Endothelial cell of umbilical vein (primary cell): Measurements from ENCODE around the gene ANKRD23. TPM values are rescaled to one million over a fixed set of nuclear protein-coding genes. Genes with fewer than 3 reads are reported as not detected.

Source experiments
- BruUV-seq: library from RNA; stranded (reverse); fragments of 400-500 nt; replicated peaks from 2 replicates; lab custom pipeline; 2021; lab: Mats Ljungman, UMichigan
- CTCF ChIA-PET: fragments of 300-600, 350-600 bp; sonication (Branson Sonifier 250); formaldehyde crosslinking; loops from one replicate; lab custom pipeline; 2021; ENCODE audit warnings: antibody characterized with exemption, inconsistent platforms; lab: Charles Lee
- POLR2A ChIA-PET: fragments of 300-600, 350-600 bp; sonication (Branson Sonifier 250); formaldehyde crosslinking; loops from one replicate; lab custom pipeline; 2021; ENCODE audit warnings: antibody characterized with exemption, inconsistent platforms; lab: Charles Lee
- DNase-seq: peaks from one replicate; pipeline ENCODE4 v3.0.0-alpha.2; 2011; ENCODE audit warnings: low read depth, low spot score
- FAIRE-seq: peaks from 2 replicates; lab custom pipeline; 2011; peaks lifted over from hg19 to GRCh38; lab: Jason Lieb, UNC
- H2AFZ ChIP-seq: 2 replicates; pipeline ENCODE4 v1.6.0; 2012; ENCODE audit warnings: low read depth, low read length, control low read depth, inconsistent platforms
- H3K27ac ChIP-seq: 2 replicates; pipeline ENCODE4 v1.5.1; 2011; ENCODE audit warnings: low read depth, mild to moderate bottlenecking, control low read depth, low read length, moderate library complexity; ENCODE audit not compliant: insufficient read depth
- H3K27me3 ChIP-seq, 2 experiments: 2 replicates each; pipeline versions ENCODE4 v1.6.0 to v1.6.1; 2011; ENCODE audit warnings: low read length in 2 of 2, mixed read lengths in 1 of 2; ENCODE audit not compliant: control insufficient read depth in 2 of 2, insufficient read depth in 2 of 2
- H3K36me3 ChIP-seq, 2 experiments: 2 replicates in 1 of 2; 3 replicates in 1 of 2; pipeline ENCODE4 v1.5.1; 2011; ENCODE audit warnings: low read length in 2 of 2, mild to moderate bottlenecking in 1 of 2, moderate library complexity in 1 of 2; ENCODE audit not compliant: control insufficient read depth in 2 of 2, insufficient read depth in 2 of 2; ENCODE audit errors: extremely low read depth in 1 of 2
- H3K4me1 ChIP-seq: 3 replicates; pipeline ENCODE4 v1.5.1; 2011; ENCODE audit warnings: mild to moderate bottlenecking, low read length; ENCODE audit not compliant: control insufficient read depth, insufficient read depth; ENCODE audit errors: extremely low read depth
- H3K4me2 ChIP-seq: 2 replicates; pipeline ENCODE4 v1.6.1; 2011; ENCODE audit warnings: low read length, control low read depth, mixed read lengths; ENCODE audit not compliant: insufficient read depth
- H3K4me3 ChIP-seq, 3 experiments: fragments of 200-600 bp in 1 of 3; sonication (generic), shearing (Covaris generic) in 1 of 3; replicated peaks in 1 of 3; 2 replicates each; pipeline ENCODE4 v1.5.1; 2011 to 2016; ENCODE audit warnings: control low read depth in 3 of 3, low read length in 3 of 3, mild to moderate bottlenecking in 2 of 3, inconsistent platforms in 1 of 3, low read depth in 1 of 3, moderate library complexity in 1 of 3; ENCODE audit not compliant: insufficient read depth in 1 of 3
- H3K79me2 ChIP-seq: 2 replicates; pipeline ENCODE4 v1.6.0; 2012; ENCODE audit warnings: low read length, inconsistent platforms; ENCODE audit not compliant: control insufficient read depth, insufficient read depth
- H3K9ac ChIP-seq: replicated peaks from 2 replicates; pipeline ENCODE3; 2011; ENCODE audit warnings: low read length, control low read depth; ENCODE audit not compliant: insufficient read depth; ENCODE audit errors: extremely low read depth
- H3K9me1 ChIP-seq: replicated peaks from 3 replicates; pipeline ENCODE4 v1.6.0; 2011; ENCODE audit warnings: mild to moderate bottlenecking, low read length; ENCODE audit not compliant: control insufficient read depth, insufficient read depth; ENCODE audit errors: extremely low read depth
- H3K9me3 ChIP-seq: replicated peaks from 2 replicates; pipeline ENCODE4 v1.5.1; 2012; ENCODE audit warnings: low read length, inconsistent platforms; ENCODE audit not compliant: control insufficient read depth, insufficient read depth
- H4K20me1 ChIP-seq: replicated peaks from 2 replicates; pipeline ENCODE3; 2011; ENCODE audit warnings: mild to moderate bottlenecking, low read length; ENCODE audit not compliant: control insufficient read depth, insufficient read depth; ENCODE audit errors: extremely low read depth
- EZH2 ChIP-seq: IDR thresholded peaks from 2 replicates; pipeline ENCODE4 v1.6.1; 2012; ENCODE audit warnings: borderline replicate concordance, low read depth, mild to moderate bottlenecking, moderate library complexity, low read length, inconsistent platforms; ENCODE audit not compliant: severe bottlenecking
- GATA2 ChIP-seq: IDR thresholded peaks from 2 replicates; pipeline ENCODE4 v1.7.0; 2011; ENCODE audit warnings: low read depth, mild to moderate bottlenecking, moderate library complexity, mixed read lengths, low read length; ENCODE audit not compliant: insufficient read length, insufficient read depth
- JUN ChIP-seq: IDR thresholded peaks from 2 replicates; pipeline ENCODE4 v1.6.1; 2011; ENCODE audit warnings: borderline replicate concordance, low read depth; ENCODE audit not compliant: insufficient read length, insufficient read depth
- MYC ChIP-seq: IDR thresholded peaks from one replicate; pipeline ENCODE4 v1.6.1; 2011; ENCODE audit warnings: mild to moderate bottlenecking, low read depth, low read length
- POLR2A ChIP-seq: IDR thresholded peaks from 2 replicates; pipeline ENCODE4 v1.6.1; 2012; ENCODE audit warnings: low read depth, mild to moderate bottlenecking, control low read depth, low read length
- POLR2AphosphoS5 ChIP-seq: IDR thresholded peaks from 2 replicates; pipeline ENCODE4 v1.6.1; 2012; ENCODE audit warnings: low read depth, mild to moderate bottlenecking, control low read depth, low read length, moderate library complexity; ENCODE audit not compliant: insufficient read depth
- dilution Hi-C: fragments of 300-500 bp; cut with MboI; formaldehyde crosslinking; loops from one replicate; pipeline ENCODE4 v1.15.0; 2019; ENCODE audit warnings: low sequenced_read_pairs; ENCODE audit not compliant: extremely low pct_ligation_motif_present
- intact Hi-C: fragments of 100-400 bp; cut with micrococcal nuclease; formaldehyde crosslinking; loops from one replicate; pipeline ENCODE4 v1.10.0; 2022
- polyA plus RNA-seq, 4 experiments: library from polyadenylated mRNA; depleted of rRNA in 3 of 4; stranded (reverse) in 3 of 4; unstranded in 1 of 4; fragments of >200 nt; gene quantifications; 2 replicates each; pipeline versions ENCODE4 v1.2.1 to v1.2.3, GENCODE V29; 2011 to 2012; ENCODE audit warnings: missing spikeins in 1 of 4
- total RNA-seq: library from RNA; stranded (reverse); gene quantifications from 2 replicates; pipeline ENCODE4 v1.2.3, GENCODE V29; 2021
- TF ChIP-seq, protein P1 (sequence below), 2 donors: IDR thresholded peaks; 1 replicate in 1 of 2; 2 replicates in 1 of 2; pipeline ENCODE4 v1.5.1; 2011; ENCODE audit warnings: low read length in 2 of 2, mild to moderate bottlenecking in 2 of 2, moderate library complexity in 2 of 2, control low read depth in 1 of 2, inconsistent platforms in 1 of 2, low read depth in 1 of 2; ENCODE audit not compliant: insufficient read depth in 1 of 2; ENCODE audit errors: extremely low read depth in 1 of 2
- TF ChIP-seq, protein P2 (sequence below): IDR thresholded peaks from 2 replicates; pipeline ENCODE4 v1.6.1; 2011; ENCODE audit not compliant: insufficient read depth, insufficient read length

ANKRD23 gene
- total and polyA plus RNA-seq, 2 donors (not counting 3 experiments of a cell fraction or from before 2014, with no cell fraction given), result 1.7 to 3.6 TPM

DNA sequence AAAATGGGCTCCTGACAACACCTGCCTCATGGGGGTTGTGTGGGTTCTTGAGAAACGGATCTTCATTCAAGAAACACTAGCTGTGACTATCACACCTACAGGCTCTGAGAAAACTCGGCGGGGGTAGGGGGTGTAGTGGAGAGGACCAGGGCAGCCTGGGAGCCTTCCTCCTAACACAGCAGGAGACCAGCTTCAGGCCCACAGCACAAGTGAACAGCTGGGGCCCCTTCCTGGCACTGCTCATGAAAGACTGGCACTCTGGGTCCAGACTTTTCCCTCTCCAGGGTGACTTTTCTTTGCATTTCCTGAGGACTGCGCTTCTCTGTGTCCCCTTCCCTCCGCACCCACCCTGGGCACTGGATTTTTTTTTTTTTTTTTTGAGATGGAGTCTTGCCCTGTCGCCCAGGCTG, 33.2 kb upstream of the ANKRD23 start:
- POLR2A ChIA-PET, result no interaction called here

More for the DNA sequence above, 33.2 kb upstream of the ANKRD23 start:
- Histone ChIP-seq H3K9me1 (no peaks in the 10 kb centered on the region), H3K4me2 (no peak overlapping the region), H3K27me3 (peaks cover 0 to 2% of the 10 kb centered on the region in 2 experiments), H3K4me1 (peaks cover 4% of the 10 kb centered on the region), H4K20me1 (no peaks in the 10 kb centered on the region), H2AFZ (no peak overlapping the region), H3K9me3 (no peaks in the 10 kb centered on the region), H3K79me2 (no peaks in the 10 kb centered on the region), H3K36me3 (no peaks in the 10 kb centered on the region), H3K4me3 (no peak overlapping the region), H3K9ac (no peak overlapping the region), H3K27ac (no peak overlapping the region)
- CTCF ChIA-PET, result no interaction called here
- DNase-seq (no peak), FAIRE-seq (no peak)
- dilution Hi-C loops (no loop called here), intact Hi-C loops (no loop called here)
- TF ChIP-seq, protein P1, sequence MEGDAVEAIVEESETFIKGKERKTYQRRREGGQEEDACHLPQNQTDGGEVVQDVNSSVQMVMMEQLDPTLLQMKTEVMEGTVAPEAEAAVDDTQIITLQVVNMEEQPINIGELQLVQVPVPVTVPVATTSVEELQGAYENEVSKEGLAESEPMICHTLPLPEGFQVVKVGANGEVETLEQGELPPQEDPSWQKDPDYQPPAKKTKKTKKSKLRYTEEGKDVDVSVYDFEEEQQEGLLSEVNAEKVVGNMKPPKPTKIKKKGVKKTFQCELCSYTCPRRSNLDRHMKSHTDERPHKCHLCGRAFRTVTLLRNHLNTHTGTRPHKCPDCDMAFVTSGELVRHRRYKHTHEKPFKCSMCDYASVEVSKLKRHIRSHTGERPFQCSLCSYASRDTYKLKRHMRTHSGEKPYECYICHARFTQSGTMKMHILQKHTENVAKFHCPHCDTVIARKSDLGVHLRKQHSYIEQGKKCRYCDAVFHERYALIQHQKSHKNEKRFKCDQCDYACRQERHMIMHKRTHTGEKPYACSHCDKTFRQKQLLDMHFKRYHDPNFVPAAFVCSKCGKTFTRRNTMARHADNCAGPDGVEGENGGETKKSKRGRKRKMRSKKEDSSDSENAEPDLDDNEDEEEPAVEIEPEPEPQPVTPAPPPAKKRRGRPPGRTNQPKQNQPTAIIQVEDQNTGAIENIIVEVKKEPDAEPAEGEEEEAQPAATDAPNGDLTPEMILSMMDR (IDR thresholded peaks at IDR 0.05; ENCODE audit: extremely low read depth in 1 of 2, insufficient read depth in 1 of 2, low read depth in 1 of 2, low read length in 2 of 2), result no peak
- no peak for TF ChIP-seq POLR2A
- no peak for TF ChIP-seq MYC
- TF ChIP-seq GATA2, result no peak
- no peak for TF ChIP-seq POLR2AphosphoS5
- TF ChIP-seq, protein P2, sequence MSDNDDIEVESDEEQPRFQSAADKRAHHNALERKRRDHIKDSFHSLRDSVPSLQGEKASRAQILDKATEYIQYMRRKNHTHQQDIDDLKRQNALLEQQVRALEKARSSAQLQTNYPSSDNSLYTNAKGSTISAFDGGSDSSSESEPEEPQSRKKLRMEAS, result no peak
- no peak for TF ChIP-seq EZH2
- no peak for TF ChIP-seq JUN
- no TSS peak for BruUV-seq
